Testis (tissue), 3 donors: ENCODE results near the gene C1GALT1C1. TPM values are rescaled to one million over a fixed set of nuclear protein-coding genes. Genes with fewer than 3 reads are reported as not detected.
"Not testable (repeated sequence)": the region's sequence is repeated elsewhere in the genome, so short reads cannot be mapped to it uniquely, and the experiment has no call there.

Experiments
- DNase-seq: peaks from one replicate; pipeline ENCODE4 v3.0.0-alpha.2; 2019
- H3K27ac ChIP-seq, 2 donors: fragments of 200-600 bp; sonication (generic); one replicate each; pipeline ENCODE4 v1.5.1; 2019
- H3K27me3 ChIP-seq: fragments of 200-600 bp; sonication (generic); one replicate; pipeline ENCODE4 v1.5.1; 2019
- H3K36me3 ChIP-seq: fragments of 200-600 bp; sonication (generic); one replicate; pipeline ENCODE4 v1.5.1; 2017; ENCODE audit warnings: low read depth; ENCODE audit errors: missing control alignments
- H3K4me1 ChIP-seq: fragments of 200-600 bp; sonication (generic); one replicate; pipeline ENCODE4 v1.5.1; 2019
- H3K4me3 ChIP-seq, 2 donors: fragments of 200-600 bp; sonication (generic); one replicate each; pipeline ENCODE4 v1.5.1; 2017 to 2019
- H3K9me3 ChIP-seq: fragments of 200-600 bp; sonication (generic); one replicate; pipeline ENCODE4 v1.5.1; 2017
- CTCF ChIP-seq, 3 experiments: fragments of 450-650 bp in 2 of 3; fragments of 200-600 bp in 1 of 3; sonication (generic) in 1 of 3; IDR thresholded peaks; one replicate each; pipeline ENCODE4 v1.5.1; 2016 to 2019; ENCODE audit warnings: antibody characterized with exemption in 3 of 3, mild to moderate bottlenecking in 2 of 3, moderate library complexity in 1 of 3
- POLR2A ChIP-seq: fragments of 450-650 bp; IDR thresholded peaks from one replicate; pipeline ENCODE4 v1.6.1; 2017; ENCODE audit warnings: antibody characterized with exemption, mild to moderate bottlenecking, moderate library complexity
- WGBS, 2 donors: methylation state at CpG; one replicate each; pipeline ENCODE4 v1.1.5; 2018; 5-methylcytosine and 5-hydroxymethylcytosine counted together
- intact Hi-C: fragments of 100-400 bp; cut with DNase I; formaldehyde crosslinking; loops from one replicate; pipeline ENCODE4 v1.15.1; 2023; ENCODE audit warnings: low total_unique reads
- polyA plus RNA-seq: library from polyadenylated mRNA; stranded (reverse); fragments of 350-450 nt; fragmentation: Illumina TruSeq; extraction: RNeasy Lipid Tissue Mini Kit (QIAGEN cat#74804); gene quantifications from one replicate; pipeline ENCODE4 v1.2.3, GENCODE V29; 2014; ENCODE audit warnings: low read depth, low replicate concordance; ENCODE audit not compliant: insufficient read depth
- total RNA-seq, 2 donors: library from RNA; depleted of rRNA; stranded (reverse); fragments of >200 nt; gene quantifications; one replicate each; pipeline ENCODE4 v1.2.3, GENCODE V29; 2016

Gene C1GALT1C1
- total and polyA plus RNA-seq, 3 donors from 2014 or later = 20.4 to 30.0 (median 23.4) TPM

GRCh38 chrX:120660637-120661036 lies 30.8 kb upstream of the C1GALT1C1 start:
- intact Hi-C loops = no loop called here

DNA sequence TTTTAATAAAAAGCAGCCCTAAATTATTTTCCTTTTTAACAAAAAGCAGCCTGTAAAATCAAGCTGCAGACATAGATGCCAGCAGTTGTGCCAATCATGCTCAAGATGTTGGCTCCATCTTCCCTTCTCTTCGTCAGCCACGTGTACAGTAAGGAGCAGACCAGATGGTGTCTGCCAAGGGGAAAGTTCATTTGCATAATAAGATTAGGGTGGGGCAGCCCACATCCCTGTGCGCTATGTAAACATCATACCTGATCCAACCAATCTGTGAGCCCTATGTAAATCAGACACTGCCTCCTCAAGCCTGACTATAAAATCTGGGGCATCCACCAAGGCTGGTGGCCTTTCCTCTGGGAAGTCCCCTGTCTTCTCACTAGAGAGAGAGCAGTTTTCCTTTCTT lies 23.1 kb upstream of the C1GALT1C1 start:
- Histone ChIP-seq H3K27me3 (no peaks in the 10 kb centered on the region), H3K27ac (no peak overlapping the region), H3K4me3 (no peak overlapping the region), H3K9me3 (no peaks in the 10 kb centered on the region), H3K36me3 (no peaks in the 10 kb centered on the region), H3K4me1 (no peaks in the 10 kb centered on the region)
- no peak for TF ChIP-seq CTCF (IDR thresholded peaks at IDR 0.05)
- no peak for TF ChIP-seq POLR2A
- intact Hi-C loops = no loop called here
- DNase-seq = no peak
- WGBS, 2 donors = 61 to 68% methylated on average over 3 of the region's 3 CpGs

More at GRCh38 chrX:120660637-120661036, 30.8 kb upstream of the C1GALT1C1 start:
- Histone ChIP-seq H3K4me1 (no peaks in the 10 kb centered on the region), H3K4me3 (no peak overlapping the region), H3K27me3 (no peaks in the 10 kb centered on the region), H3K9me3 (no peaks in the 10 kb centered on the region), H3K27ac (no peak overlapping the region), H3K36me3 (no peaks in the 10 kb centered on the region)
- DNase-seq = no peak
- WGBS, 2 donors = 80 to 87% methylated on average over 4 to 6 of the region's 6 CpGs
- TF ChIP-seq CTCF (IDR thresholded peaks at IDR 0.05) (no peak), POLR2A (no peak)

GRCh38 chrX:120652256-120652655 lies 22.4 kb upstream of the C1GALT1C1 start:
- intact Hi-C loops, H3K4me1 ChIP-seq, DNase-seq, H3K27ac ChIP-seq, H3K36me3 ChIP-seq, H3K4me3 ChIP-seq, H3K27me3 ChIP-seq, H3K9me3 ChIP-seq: not testable (repeated sequence)
- 89 to 92% methylated on average over 1 of the region's 1 CpG for whole genome bisulfite sequencing, 2 donors

DNA sequence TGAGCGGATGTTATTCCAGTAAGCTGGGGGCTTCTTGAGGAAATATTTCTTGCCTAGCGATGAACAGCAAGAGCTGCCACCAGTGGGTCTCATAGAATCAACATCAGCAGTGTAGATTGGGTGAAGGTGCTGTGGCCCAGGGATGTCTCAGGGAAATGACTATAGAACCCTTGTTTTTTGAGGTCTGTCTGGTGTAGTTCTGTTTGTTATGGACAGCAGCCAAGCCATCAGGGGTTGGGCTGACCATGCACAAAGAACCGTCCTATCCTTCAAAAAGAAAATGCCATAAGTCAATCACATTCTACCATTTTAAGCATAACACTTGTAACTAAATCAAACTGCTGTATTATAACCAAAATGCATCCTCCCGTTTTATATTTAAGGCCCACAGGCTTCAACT lies 17.3 kb upstream of the C1GALT1C1 start:
- TF ChIP-seq CTCF (IDR thresholded peaks at IDR 0.05) = no peak
- TF ChIP-seq POLR2A = no peak
- Histone ChIP-seq H3K4me1 (no peaks in the 10 kb centered on the region), H3K9me3 (no peaks in the 10 kb centered on the region), H3K27ac (no peak overlapping the region), H3K27me3 (no peaks in the 10 kb centered on the region), H3K36me3 (no peaks in the 10 kb centered on the region), H3K4me3 (no peak overlapping the region)
- WGBS, 2 donors = 90 to 94% methylated on average over 4 of the region's 4 CpGs
- intact Hi-C loops = no loop called here
- no peak for DNase-seq

GRCh38 chrX:120642871-120643270 lies 13.0 kb upstream of the C1GALT1C1 start:
- no peaks in the 10 kb centered on the region for H3K9me3 ChIP-seq
- H3K27ac ChIP-seq = no peak overlapping the region
- no peaks in the 10 kb centered on the region for H3K27me3 ChIP-seq
- no peak overlapping the region for H3K4me3 ChIP-seq
- no peaks in the 10 kb centered on the region for H3K36me3 ChIP-seq
- no peaks in the 10 kb centered on the region for H3K4me1 ChIP-seq
- intact Hi-C loops = no loop called here
- DNase-seq = no peak
- TF ChIP-seq CTCF (IDR thresholded peaks at IDR 0.05) = no peak
- no peak for TF ChIP-seq POLR2A
- 81 to 84% methylated on average over 2 of the region's 2 CpGs for WGBS, 2 donors
